ENCODE measurements around the gene GTSE1.
"Not testable (repeated sequence)": the region's sequence is repeated elsewhere in the genome, so short reads cannot be mapped to it uniquely, and the experiment has no call there.

The GTSE1 gene

GRCh38 chr22:46296257-46297150, at the start of gene GTSE1:
TSS of gene GTSE1 (plus strand) at chr22:46296870. CDS start at chr22:46297401, 531 bp downstream.
- DNase-seq (ENCODE audit: low read depth) = peak; percentile 95

- DNase-seq (ENCODE audit: low read depth) = no peak
These were observed 49.2 kb upstream of the GTSE1 start for GRCh38 chr22:46247443-46247975.

GRCh38 chr22:46250035-46250782, 46.5 kb upstream of the GTSE1 start, which contains the start of gene CDPF1:
TSS of gene CDPF1 (minus strand) at chr22:46250293. CDS start at chr22:46248284, 2,009 bp downstream.
- peak; percentile 90 for DNase-seq (ENCODE audit: low read depth)

GRCh38 chr22:46250783-46251125, 45.9 kb upstream of the GTSE1 start:
- no peak for DNase-seq (ENCODE audit: low read depth)

GRCh38 chr22:46251266-46251665, 45.4 kb upstream of the GTSE1 start:
- no peak for DNase-seq (ENCODE audit: low read depth)

GRCh38 chr22:46251816-46252380, 44.8 kb upstream of the GTSE1 start:
- DNase-seq (ENCODE audit: low read depth) = no peak

GRCh38 chr22:46256358-46256958, 40.2 kb upstream of the GTSE1 start:
- no peak for DNase-seq (ENCODE audit: low read depth)

- DNase-seq (ENCODE audit: low read depth) = no peak
These were observed 37.3 kb upstream of the GTSE1 start for GRCh38 chr22:46259374-46259773.

GRCh38 chr22:46260038-46260437, 36.6 kb upstream of the GTSE1 start:
- no peak for DNase-seq (ENCODE audit: low read depth)

GRCh38 chr22:46262449-46263215, 34.0 kb upstream of the GTSE1 start:
- no peak for DNase-seq (ENCODE audit: low read depth)

- no peak for DNase-seq (ENCODE audit: low read depth)
These were observed 33.5 kb upstream of the GTSE1 start, which contains the start of gene PKDREJ for GRCh38 chr22:46263216-46263590. TSS of gene PKDREJ (minus strand) at chr22:46263343. CDS start at chr22:46263322, 21 bp downstream.

GRCh38 chr22:46264520-46264919, 32.1 kb upstream of the GTSE1 start:
- DNase-seq (ENCODE audit: low read depth) = not testable (repeated sequence)

GRCh38 chr22:46265627-46266026, 31.0 kb upstream of the GTSE1 start:
- DNase-seq (ENCODE audit: low read depth) = not testable (repeated sequence)

GRCh38 chr22:46267431-46268279, 29.0 kb upstream of the GTSE1 start, which contains the start of gene TTC38:
TSS of gene TTC38 (plus strand) at chr22:46268008. CDS start at chr22:46268040, 32 bp downstream.
- peak; percentile 29 for DNase-seq (ENCODE audit: low read depth)

- no peak for DNase-seq (ENCODE audit: low read depth)
These were observed 27.1 kb upstream of the GTSE1 start for GRCh38 chr22:46269564-46269963.

- DNase-seq (ENCODE audit: low read depth) = no peak
These were observed 24.5 kb upstream of the GTSE1 start for GRCh38 chr22:46272196-46272595.

GRCh38 chr22:46272762-46273431, 23.8 kb upstream of the GTSE1 start:
- DNase-seq (ENCODE audit: low read depth) = no peak

GRCh38 chr22:46273432-46274148, 23.1 kb upstream of the GTSE1 start:
- DNase-seq (ENCODE audit: low read depth) = no peak

GRCh38 chr22:46274381-46274780, 22.3 kb upstream of the GTSE1 start:
- DNase-seq (ENCODE audit: low read depth) = no peak

Measured in activated T-helper 1 cell treated with Interleukin-2 at 50 U/mL for 16 hours (primary cell).